Tibial artery (tissue), 4 donors: ENCODE measurements around the gene DNAI1.

Source experiments
- DNase-seq, 2 donors: peaks; one replicate each; pipeline ENCODE4 v3.0.0-alpha.2; 2019
- H3K27ac ChIP-seq, 2 donors: fragments of 200-600 bp; sonication (generic) in 1 of 2; 1 replicate in 1 of 2; 2 replicates in 1 of 2; pipeline ENCODE4 v1.5.1; 2018 to 2019; ENCODE audit warnings: mild to moderate bottlenecking in 1 of 2
- H3K27me3 ChIP-seq, 2 donors: fragments of 200-600 bp; sonication (generic) in 1 of 2; one replicate each; pipeline versions ENCODE4 v1.5.1 to v1.6.0; 2016 to 2019
- H3K36me3 ChIP-seq, 3 donors: fragments of 200-600 bp; sonication (generic) in 2 of 3; one replicate each; pipeline ENCODE4 v1.5.1; 2016 to 2019; ENCODE audit warnings: mild to moderate bottlenecking in 2 of 3
- H3K4me1 ChIP-seq, 4 donors: fragments of 200-600 bp; sonication (generic) in 2 of 4; 1 replicate in 3 of 4; 2 replicates in 1 of 4; pipeline ENCODE4 v1.5.1; 2016 to 2019
- H3K4me3 ChIP-seq, 2 donors: fragments of 200-600 bp; sonication (generic) in 1 of 2; 1 replicate in 1 of 2; 2 replicates in 1 of 2; pipeline ENCODE4 v1.5.1; 2018 to 2019; ENCODE audit warnings: mild to moderate bottlenecking in 2 of 2
- H3K9me3 ChIP-seq, 3 donors: fragments of 200-600 bp; sonication (generic) in 1 of 3; one replicate each; pipeline ENCODE4 v1.5.1; 2016 to 2019
- CTCF ChIP-seq, 2 experiments: fragments of 200-600 bp in 1 of 2; fragments of 450-650 bp in 1 of 2; IDR thresholded peaks; one replicate each; pipeline ENCODE4 v1.5.1; 2017 to 2019; ENCODE audit warnings: antibody characterized with exemption in 2 of 2, mild to moderate bottlenecking in 1 of 2, moderate library complexity in 1 of 2
- intact Hi-C: fragments of 100-400 bp; cut with DNase I; formaldehyde crosslinking; loops from one replicate; pipeline ENCODE4 v1.15.0; 2023; ENCODE audit warnings: low total_unique reads

The DNAI1 gene

GRCh38 chr9:34570376-34570775, 111.8 kb downstream of the DNAI1 start:
- no peak for DNase-seq
- Histone ChIP-seq H3K4me3 (no peak overlapping the region), H3K9me3 (no peaks in the 10 kb centered on the region), H3K36me3 (no peaks in the 10 kb centered on the region), H3K27ac (no peak overlapping the region), H3K4me1 (no peaks in the 10 kb centered on the region), H3K27me3 (peaks cover 0 to 59% of the 10 kb centered on the region in 2 donors)
- no peak for TF ChIP-seq CTCF (IDR thresholded peaks at IDR 0.05)
- intact Hi-C loops: no loop called here
